ENCODE results near the gene MSX2.

- TF ChIP-seq, protein P1, sequence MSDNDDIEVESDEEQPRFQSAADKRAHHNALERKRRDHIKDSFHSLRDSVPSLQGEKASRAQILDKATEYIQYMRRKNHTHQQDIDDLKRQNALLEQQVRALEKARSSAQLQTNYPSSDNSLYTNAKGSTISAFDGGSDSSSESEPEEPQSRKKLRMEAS (IDR thresholded peaks at IDR 0.05; ENCODE audit: low read depth), result no peak
- TF ChIP-seq YY1 (IDR thresholded peaks at IDR 0.05; ENCODE audit: low read depth) (no peak), ZBTB33 (IDR thresholded peaks at IDR 0.05; ENCODE audit: borderline replicate concordance, low read depth) (no peak)
Measured at GRCh38 chr5:174678107-174678506, 46.3 kb upstream of the MSX2 start.

Data from SK-N-SH (cell line).